Stimulated activated CD4-positive, alpha-beta T cell treated with anti-CD3 and anti-CD28 coated beads, TNF-alpha, amount 100 ng/mL, for 24 hours (primary cell): Measurements from ENCODE around the gene ABL2.
A peak's percentile ranks its signal among the peaks of the same experiment; 100 is the strongest.
"Not testable (repeated sequence)": the region's sequence is repeated elsewhere in the genome, so short reads cannot be mapped to it uniquely, and the experiment has no call there.

ENCODE experiments used
- DNase-seq, 3 experiments: peaks; one replicate each; pipeline ENCODE4 v3.0.0-alpha.2; 2020; ENCODE audit warnings: low read depth in 3 of 3

ABL2 gene

GRCh38 chr1:179169616-179170467, 59.6 kb downstream of the ABL2 start:
- DNase-seq = no peak

GRCh38 chr1:179168536-179168935, 60.9 kb downstream of the ABL2 start:
- DNase-seq = no peak

- no peak for DNase-seq
Observed at GRCh38 chr1:179167955-179168354, 61.5 kb downstream of the ABL2 start.

- no peak for DNase-seq
Observed at GRCh38 chr1:179167418-179167777, 62.1 kb downstream of the ABL2 start.

- no peak for DNase-seq
Observed at GRCh38 chr1:179166663-179167417, 62.6 kb downstream of the ABL2 start.

GRCh38 chr1:179164494-179164893, 65.0 kb downstream of the ABL2 start:
- no peak for DNase-seq

- DNase-seq = no peak
Observed at GRCh38 chr1:179156708-179157107, 72.8 kb downstream of the ABL2 start.

GRCh38 chr1:179156026-179156425, 73.5 kb downstream of the ABL2 start:
- DNase-seq = no peak

- no peak for DNase-seq
Observed at GRCh38 chr1:179155615-179156014, 73.9 kb downstream of the ABL2 start.

GRCh38 chr1:179154437-179154836, 75.0 kb downstream of the ABL2 start:
- DNase-seq = no peak

GRCh38 chr1:179153217-179153616, 76.3 kb downstream of the ABL2 start:
- no peak for DNase-seq

- DNase-seq = no peak
Observed at GRCh38 chr1:179151908-179152682, 77.4 kb downstream of the ABL2 start.

- DNase-seq = no peak
Observed at GRCh38 chr1:179146911-179147310, 82.6 kb downstream of the ABL2 start.

- DNase-seq = no peak
Observed at GRCh38 chr1:179146476-179146875, 83.0 kb downstream of the ABL2 start.

GRCh38 chr1:179145521-179145920, 84.0 kb downstream of the ABL2 start:
- DNase-seq = no peak

- no peak for DNase-seq
Observed at GRCh38 chr1:179144626-179145025, 84.9 kb downstream of the ABL2 start.

- no peak for DNase-seq
Observed at GRCh38 chr1:179143322-179143721, 86.2 kb downstream of the ABL2 start.

- DNase-seq = no peak
Observed at GRCh38 chr1:179142889-179143299, 86.6 kb downstream of the ABL2 start.

GRCh38 chr1:179141592-179142251, 87.8 kb downstream of the ABL2 start:
- DNase-seq = peak in 1 of 3 experiments; percentile 19

- DNase-seq = not testable (repeated sequence)
Observed at GRCh38 chr1:179138755-179139154, 90.7 kb downstream of the ABL2 start.

GRCh38 chr1:179137617-179138255, 91.7 kb downstream of the ABL2 start:
- DNase-seq = no peak
